Hematopoietic multipotent progenitor cell treated with erythropoietin and hydrocortisone succinate and interleukin-3 and kit ligand, for 17 days (in vitro differentiated cells): ENCODE data around the gene SOCS3.

Experiments used
- DNase-seq: peaks from one replicate; pipeline ENCODE4 v3.0.0-alpha.2; 2015; ENCODE audit warnings: low spot score

SOCS3 gene, protein sequence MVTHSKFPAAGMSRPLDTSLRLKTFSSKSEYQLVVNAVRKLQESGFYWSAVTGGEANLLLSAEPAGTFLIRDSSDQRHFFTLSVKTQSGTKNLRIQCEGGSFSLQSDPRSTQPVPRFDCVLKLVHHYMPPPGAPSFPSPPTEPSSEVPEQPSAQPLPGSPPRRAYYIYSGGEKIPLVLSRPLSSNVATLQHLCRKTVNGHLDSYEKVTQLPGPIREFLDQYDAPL

DNA sequence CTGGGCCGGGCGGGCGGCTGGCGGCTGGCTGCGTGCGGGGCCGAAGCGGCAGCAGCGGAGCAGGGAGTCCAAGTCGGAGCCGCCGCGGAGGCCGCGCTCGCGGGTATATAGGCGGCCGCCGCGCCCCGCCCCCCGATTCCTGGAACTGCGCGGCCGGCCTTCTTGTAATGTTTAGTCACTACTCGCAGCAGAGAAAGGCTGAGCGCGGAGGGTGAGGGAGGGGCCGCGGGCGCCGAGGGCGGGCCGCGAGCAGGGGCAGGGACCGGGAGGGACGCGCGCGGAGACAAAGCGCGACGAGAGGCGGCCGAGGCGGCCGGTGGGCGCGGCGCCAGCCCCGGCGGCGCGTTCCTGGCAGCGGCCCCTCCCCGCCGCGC, at the start of gene SOCS3:
SOCS3 (minus strand) TSS at position 81 of the 374 bp plus-strand sequence. CDS start 982 bp downstream, outside the sequence.
- DNase-seq, result peak; percentile 54

DNA sequence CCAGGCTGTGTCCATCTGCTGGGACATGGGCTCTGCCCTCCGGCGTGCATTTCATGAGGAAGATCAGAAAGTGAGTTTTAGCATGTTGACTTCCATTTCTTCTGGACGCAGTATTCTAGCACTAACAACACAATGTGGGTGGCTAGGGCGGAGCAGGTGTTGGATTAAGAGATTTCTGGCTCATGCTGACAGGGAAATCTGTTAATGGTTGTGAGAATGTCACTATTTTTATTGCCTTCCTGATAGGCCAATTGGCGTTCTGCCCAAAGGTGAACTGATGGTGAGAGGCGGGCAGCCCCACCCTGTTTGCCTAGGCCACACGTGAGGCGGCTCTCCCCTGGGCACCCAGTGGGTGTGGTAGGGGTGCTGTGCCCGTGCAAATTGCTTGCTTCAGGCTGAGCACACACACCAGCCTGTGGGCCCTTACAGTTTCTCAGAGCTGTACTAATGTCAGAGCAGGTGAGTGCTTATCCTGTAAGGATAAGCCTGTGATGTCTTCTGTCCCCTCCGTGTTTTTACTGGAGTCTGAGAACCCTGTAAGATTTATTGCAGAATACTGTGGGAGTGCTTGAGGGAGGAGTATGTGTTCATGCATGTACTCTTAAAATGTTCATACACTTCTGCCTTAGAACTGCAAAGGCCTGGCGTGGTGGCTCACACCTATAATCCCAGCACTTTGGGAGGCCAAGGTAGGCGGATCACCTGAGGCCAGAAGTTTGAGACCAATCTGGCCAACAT, 49.5 kb upstream of the SOCS3 start:
- DNase-seq, result no peak

DNA sequence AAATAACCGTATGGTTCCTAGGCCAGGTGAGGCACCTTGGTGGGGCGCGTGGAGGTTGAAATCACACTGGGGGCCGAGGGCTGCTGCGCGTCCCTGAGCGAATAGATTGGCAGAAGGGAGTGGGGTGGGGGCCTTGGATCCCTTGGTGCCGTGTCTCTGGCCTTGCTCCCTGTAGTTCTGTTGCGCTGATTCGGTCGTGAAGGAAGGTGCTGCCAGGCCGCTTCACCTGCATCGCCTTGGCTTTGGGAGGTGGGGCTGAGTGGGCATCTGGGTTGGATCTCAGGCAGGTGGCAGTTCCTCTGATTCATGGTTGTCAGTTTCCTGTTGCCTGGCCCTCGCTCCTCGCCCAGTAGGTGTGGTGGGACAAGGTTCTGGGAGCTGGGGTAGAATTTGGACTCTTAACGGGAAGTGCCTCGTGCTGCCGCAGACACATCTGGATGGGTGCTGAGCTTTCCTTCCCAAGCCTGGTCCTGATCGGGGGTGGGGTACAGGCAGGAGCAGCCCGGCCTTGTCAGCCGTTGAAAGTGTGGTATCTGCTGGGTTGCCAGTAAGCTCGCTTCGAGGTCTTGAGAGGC, 48.7 kb upstream of the SOCS3 start:
- DNase-seq, result no peak

DNA sequence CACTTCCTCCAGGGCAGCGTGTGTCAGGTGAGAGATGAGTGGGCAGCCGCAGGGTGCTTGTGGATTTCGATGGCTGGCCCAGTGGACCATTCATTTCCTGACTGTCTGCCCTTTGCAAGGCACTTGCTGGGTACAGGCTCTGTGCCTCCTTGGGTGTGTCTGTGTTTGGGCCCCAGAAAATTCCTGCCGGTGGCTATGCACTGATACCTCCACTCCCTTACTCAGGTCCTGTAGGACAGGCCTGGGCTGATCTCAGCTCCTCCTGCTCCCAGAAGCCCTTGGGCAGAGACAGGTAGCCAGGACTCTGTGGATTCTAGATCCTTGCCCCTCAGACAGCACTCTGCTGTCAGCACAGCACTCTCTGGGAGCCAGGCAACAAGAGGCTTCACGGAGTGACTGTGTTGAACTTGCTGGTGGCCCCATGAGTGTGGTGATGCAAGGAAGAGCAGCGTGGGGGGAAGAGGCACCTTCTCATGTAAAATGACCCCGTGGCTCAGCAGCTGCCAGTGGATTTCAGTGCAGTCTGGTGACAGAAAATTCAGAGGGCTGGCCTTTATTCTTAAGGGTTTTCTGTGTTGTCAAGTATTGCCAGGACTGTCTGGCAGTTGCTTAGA, 47.6 kb upstream of the SOCS3 start:
- DNase-seq, result no peak

DNA sequence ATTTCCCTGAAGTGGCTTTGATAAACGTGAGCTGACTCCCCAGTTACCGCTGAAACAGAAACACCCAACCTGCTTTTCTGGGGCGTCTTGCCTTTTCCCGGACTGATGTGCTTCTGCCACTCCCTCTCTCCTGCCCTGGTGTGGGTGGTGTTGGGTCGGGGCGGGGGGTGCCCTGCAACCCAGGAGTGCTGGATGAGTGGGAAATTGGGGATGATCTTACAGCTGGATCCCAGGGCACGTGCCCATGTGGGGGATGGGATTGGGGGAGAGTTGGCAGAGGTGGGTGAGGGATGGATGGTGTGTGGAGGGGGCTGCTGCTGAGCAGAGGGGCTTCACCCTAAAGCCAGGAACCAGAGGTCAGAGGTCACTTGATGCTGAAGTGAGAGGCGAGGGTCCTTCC, 47.0 kb upstream of the SOCS3 start:
- no peak for DNase-seq

DNA sequence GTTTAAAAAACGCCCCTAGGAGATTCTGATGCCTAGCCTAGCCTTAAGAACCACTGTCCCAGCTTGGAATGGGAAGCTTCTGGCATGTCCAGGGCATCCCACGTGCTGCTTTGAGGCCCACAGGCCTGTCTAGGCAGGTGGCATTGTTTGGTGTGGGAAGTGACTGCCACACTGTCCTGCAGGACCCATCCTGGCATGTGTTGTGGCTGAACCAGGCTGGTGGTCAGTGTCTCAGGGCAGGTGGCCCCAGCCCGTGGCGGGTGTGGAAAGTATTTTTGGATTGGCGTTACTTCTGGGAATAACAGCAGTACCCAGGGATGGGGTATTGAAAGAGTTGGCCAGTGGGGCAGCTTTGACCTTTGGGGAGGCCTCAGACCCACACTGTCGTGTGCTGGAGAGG, 46.5 kb upstream of the SOCS3 start:
- no peak for DNase-seq

DNA sequence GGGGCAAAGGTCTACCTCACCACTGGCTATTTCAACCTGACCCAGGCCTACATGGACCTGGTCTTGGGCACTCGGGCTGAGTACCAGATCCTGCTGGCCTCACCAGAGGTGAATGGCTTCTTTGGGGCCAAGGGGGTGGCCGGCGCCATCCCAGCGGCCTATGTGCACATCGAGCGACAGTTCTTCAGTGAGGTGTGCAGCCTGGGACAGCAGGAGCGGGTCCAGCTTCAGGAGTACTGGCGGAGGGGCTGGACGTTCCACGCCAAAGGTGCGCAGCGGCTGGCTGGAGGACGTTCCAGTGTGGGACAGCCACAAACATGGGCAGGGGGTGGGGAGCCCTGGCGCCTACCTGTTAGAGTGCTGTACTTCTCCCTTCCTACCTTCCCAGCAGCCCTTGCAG, 43.9 kb upstream of the SOCS3 start:
- DNase-seq, result no peak

DNA sequence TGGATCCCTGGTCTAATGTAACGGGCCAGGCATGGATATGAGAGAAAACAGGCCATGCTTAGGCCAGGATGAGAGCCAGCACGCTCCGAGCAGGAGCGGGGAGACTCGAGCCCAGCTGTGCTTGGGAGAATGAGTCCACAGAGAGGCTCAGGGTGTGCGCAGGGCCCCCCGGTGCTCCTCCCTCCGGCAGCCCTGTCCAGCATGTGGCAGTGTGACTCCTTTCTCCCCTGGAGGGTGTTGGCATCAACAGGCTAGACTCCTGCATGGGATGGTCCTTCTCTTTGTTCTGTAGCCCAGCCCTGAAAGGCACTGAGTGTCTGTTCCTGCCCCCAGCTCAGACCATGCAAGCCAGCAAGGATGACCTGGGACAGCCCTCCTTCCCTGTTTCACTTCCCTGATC, 42.0 kb upstream of the SOCS3 start:
- DNase-seq, result no peak

DNA sequence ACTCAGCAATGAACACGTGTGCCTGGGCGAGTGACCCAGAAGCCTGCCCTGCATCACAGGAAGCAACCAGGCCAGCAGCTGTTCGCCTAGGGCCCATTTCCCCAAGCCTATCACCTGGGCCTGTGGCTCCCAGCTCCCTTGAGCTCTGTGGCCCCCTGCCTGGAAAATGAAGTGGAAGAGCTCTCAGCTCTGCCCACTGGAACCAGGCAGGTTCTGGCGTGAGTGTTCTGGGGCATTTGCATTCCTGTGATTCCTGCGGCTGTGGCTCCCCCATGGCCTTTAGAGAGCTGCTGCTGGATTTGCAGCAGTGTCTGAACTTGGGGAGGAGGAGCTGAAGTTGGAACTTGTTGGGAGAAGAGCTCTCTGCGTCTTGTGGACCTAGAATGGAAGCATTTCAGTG, 41.4 kb upstream of the SOCS3 start:
- no peak for DNase-seq

DNA sequence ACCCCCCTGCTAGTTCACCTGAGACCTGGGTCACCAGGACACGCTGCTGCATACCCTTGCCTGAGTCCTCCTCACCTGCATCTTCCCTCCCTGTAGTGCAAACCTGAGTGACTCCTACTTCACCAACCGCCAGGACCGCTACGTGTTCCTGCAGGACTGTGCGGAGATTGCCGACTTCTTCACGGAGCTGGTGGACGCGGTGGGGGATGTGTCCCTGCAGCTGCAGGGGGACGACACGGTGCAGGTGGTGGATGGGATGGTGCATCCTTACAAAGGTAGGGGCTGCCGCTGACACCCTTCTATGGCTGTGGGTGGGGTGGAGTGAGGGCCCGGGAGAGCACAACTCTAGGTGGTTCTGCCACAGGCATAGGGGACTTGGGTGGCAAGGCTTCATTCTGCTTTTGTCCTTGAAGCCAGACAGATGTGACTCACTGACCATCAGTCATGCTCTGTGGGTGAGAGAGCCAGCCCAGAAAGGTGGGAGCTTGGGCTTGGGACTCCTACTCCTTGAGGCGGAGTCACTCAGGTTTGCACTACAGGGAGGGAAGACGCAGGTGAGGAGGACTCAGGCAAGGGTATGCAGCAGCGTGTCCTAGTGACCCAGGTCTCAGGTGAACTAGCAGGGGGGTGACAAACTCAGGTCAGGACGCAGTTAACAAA, 40.8 kb upstream of the SOCS3 start:
- DNase-seq, result no peak

DNA sequence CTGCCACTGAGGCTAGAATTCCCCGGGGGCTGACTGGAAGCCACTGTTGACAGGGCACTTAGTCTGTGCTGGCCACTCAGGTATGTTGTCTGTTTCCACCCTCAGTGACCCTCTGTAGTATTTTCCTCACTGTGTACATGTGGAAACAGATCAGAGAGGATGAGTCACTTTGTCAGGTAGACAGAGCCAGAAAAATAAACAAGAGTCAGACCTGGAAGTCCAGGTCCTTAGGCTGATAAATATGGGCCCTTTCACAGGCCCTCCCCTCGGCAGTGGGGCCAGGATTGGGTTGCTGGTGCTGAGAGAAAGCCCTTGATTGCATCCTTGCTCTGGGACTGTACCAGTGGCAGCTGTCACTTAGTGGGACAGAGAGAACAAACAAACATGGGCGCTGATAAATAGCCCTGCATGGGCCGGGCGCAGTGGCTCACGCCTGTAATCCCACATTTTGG, 39.8 kb upstream of the SOCS3 start:
- no peak for DNase-seq

DNA sequence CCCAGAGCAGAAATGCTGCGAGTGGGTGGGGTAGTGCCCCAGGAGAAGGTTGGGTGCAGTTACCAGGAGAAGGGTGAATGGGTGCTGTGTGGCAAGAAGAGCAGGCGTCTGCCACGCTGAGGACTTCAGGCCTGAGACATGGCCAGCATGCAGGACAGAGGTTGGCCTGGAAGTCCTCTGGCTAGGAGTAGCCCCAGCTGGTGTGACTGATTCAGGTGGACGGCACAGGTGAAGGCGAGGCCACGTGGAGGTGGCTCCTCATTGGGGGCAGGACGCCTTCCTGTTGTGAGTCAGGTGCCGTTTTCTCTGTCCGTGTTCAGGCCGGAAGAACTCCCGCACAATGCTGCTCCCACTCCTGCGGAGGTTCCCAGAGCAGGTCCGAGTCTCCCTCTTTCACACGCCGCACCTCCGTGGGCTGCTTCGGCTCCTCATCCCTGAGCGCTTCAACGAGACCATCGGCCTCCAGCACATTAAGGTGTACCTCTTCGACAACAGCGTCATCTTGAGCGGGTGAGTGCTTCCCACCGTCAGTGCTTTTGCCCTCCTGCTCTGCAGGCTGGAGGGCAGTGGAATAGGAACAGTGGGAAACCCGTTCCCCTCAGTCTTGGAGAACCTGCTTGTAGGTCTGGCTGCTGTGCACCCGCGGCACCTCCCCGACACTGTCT, 39.3 kb upstream of the SOCS3 start:
- DNase-seq, result no peak

DNA sequence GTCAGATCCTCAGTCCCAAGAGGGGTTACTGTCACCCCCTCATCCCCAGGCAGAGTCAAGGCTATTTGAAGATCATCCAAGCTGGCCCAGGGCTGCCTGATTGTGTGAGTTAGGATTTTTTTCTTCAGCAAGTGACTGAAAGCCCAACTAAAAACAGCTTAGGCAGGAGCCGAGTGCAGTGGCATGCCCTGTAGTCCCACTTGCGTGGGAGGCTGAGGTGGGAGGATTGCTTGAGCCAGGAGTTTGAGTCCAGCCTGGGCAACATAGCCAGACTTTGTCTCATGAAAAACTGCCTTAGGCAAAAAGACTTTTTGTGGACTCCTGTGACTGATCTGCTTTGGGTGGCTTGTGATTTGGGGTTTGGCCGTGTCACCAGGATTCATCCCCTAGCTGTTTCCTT, 38.5 kb upstream of the SOCS3 start:
- DNase-seq, result no peak

DNA sequence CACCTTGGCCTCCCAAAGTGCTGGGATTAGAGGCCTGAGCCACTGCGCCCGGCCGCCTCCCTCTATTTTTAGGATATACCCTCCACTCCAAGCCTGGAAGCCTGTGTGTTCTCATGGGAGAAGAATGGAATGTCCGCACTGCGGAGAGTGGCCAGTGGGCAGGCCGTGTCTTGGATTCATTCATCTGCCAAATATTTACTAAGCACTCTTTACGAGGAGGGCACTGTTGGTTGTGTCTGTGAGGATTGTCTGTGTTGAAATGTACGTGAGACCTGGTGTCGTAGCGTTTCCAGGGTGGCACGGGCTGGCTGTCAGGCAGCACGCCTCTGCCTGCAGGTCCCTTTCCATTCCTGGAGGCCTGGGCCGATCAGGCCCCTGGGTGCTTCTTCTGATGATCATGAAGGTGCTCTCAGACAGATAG, 37.8 kb upstream of the SOCS3 start:
- no peak for DNase-seq

DNA sequence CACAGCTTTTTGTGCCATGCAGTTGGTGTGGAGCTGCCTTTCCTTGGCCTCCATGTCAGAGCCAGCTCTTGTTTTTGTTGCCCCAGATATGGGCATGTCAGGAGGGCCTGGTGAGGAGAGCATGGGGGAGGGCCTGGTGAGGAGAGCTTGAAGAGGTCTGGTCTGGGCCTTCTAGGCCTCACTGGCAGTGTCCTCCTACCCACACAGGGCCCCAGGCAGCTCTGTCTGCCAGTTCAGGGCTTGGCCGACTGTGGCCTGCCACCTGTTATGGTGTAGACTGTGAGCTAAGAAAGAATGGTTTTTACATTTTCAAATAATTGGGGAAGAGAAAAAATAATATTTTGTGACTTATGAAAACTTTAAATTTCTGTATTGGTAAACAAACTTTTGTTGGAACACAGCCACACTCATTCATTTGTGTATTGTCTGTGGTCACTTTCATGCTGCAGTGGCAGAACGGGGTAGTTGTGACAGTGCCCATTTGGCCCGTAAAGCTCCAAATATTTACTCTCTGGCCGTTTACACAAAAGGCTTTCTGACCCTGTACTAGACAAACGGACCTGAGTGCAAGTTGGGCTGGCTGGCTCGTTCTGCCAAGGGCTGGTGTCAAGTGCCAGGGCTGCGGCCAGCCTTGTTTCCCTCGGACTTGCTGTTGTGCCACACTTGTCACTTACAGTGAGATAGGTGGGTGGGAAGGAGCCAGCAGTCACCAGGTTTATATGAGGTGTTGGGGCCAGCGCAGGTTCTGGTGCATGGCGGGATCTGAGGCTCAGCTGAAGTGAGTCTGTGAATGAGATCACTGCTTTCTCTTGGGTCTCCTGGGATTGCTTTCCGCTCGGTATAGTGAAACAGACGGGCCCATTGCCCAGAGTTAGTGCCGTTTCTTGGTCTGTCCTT, 36.8 kb upstream of the SOCS3 start:
- no peak for DNase-seq

DNA sequence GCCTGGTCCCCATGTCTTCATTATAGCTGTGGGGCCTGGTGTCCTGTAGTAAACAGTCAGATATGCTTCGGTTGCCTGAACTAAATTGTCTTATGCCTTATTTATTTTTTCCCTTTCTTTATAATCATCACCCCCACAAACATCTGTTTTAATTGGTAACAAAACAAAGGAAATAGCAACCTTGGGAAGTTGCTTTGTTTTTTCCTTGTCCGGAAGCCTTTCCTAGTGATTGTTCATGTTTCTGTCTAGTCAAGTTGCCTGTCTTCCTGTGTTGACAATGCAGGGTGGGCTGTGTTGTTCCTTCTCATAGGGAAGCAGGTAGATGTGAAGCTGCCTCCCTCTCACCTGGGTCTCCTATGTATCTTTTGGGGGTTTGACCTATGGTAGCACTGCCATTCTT, 35.3 kb upstream of the SOCS3 start:
- no peak for DNase-seq

DNA sequence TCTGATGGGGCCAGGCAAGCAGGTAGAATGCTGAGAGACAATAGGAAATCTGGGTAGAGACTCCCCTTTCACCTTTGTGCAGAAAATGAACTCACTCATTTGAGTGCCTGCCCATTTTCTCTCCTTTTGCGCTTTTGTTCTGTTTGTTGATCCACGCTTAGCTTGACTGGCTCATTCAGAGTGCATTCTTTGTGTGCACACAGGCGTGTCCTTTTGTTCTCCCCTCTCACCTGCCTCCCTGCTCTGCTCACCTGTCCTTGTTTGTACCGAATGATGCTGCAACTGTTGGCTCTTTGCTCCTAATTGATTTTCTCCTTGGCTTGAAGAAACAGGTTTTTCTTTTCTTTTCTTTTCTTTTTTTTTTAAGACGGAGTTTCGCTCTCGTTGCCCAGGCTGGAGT, 34.3 kb upstream of the SOCS3 start:
- DNase-seq, result no peak

DNA sequence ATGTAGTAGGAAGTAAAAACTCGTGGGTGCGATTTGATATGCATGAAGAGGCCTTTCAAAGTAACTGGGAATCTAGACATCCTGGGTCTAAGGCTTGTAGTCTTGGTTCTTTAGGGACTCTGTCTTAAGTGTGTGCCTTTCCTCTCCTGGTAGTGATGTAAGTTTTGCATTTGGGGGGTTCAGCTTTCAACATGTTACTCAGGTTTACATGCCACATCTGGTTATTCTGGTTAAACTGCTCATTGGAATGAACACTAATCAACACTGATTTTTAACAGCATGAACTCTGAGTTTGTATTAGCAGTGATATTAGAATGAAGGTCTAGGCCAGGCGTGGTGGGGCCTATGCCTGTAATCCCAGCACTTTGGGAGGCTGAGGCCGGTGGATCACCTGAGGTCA, 33.7 kb upstream of the SOCS3 start:
- DNase-seq, result no peak

DNA sequence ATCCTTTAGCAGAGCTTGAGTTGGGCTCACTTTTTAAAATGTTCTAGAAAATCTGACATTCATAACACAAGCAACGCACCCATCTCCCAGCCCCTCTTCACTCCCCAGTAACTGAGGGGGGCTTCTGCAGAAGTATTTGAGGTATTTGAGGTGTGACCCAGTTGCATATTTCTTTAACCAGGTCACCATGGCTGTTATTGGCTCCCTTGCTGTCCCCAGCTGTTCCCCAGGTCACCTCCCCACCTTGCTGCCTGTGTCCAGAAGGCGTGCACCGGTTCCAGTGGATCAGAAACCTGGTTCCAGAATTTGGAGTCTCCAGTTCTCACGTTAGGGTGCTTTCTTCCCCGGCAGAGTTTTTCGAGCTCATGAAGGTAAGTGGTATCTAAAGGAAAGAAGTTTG, 32.4 kb upstream of the SOCS3 start:
- no peak for DNase-seq

DNA sequence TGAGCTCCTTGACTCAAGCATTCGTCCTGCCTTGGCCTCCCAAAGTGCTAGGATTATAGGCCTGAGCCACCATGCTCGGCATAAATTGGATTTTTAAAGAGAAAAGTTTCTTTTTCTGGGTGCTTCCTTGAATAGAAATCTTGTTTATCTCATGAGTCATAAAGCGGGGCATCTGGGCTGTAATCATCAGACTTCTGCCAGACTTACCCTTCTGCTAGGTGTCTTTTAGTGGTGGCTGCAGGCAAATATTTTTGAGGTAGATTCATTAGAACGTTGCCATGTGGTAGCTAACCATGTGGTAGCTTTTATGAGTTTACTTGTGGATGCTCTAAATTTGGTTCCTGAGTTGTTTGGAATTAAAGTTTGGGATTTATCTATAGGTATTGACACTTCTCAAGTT, 32.0 kb upstream of the SOCS3 start:
- no peak for DNase-seq

DNA sequence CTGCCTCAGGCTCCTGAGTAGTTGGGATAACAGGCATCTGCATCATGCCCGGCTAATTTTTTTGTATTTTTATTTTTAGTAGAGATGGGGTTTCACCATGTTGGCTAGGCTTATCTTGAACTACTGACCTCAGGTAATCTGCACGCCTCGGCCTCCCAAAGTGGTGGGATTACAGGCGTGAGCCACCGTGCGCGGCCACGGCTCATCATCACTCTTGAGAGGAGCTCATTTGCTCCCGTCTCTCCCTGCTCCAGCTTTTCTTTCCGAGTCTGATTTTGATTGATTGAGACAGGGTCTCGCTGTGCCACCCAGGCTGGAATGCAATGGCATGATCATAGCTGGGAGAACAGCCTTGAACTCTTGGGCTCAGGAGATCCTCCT, 31.2 kb upstream of the SOCS3 start:
- DNase-seq, result no peak
